HepG2 (cell line): ENCODE measurements around the gene UBE2H. TPM values are rescaled to one million over a fixed set of nuclear protein-coding genes. Genes with fewer than 3 reads are reported as not detected.

Source experiments
- AGO2 ChIP-seq: fragments of 200-400 bp; formaldehyde crosslinking; optimal IDR thresholded peaks from 2 replicates; pipeline ENCODE3; 2017; ENCODE audit warnings: mild to moderate bottlenecking, low read depth, low read length, moderate library complexity
- ATF7-NPFF ChIP-seq: sonication (generic); formaldehyde crosslinking; IDR thresholded peaks from 2 replicates; pipeline ENCODE4 v1.8.1; 2023; ENCODE audit warnings: mild to moderate bottlenecking, low read depth, missing genetic modification reagents, moderate library complexity
- CBFB ChIP-seq: sonication (generic); formaldehyde crosslinking; IDR thresholded peaks from 2 replicates; pipeline ENCODE4 v1.4.0; 2020; ENCODE audit warnings: missing genetic modification reagents
- ETV5 ChIP-seq: IDR thresholded peaks from 2 replicates; pipeline ENCODE4 v1.6.1; 2018; ENCODE audit warnings: missing biosample characterization, missing genetic modification reagents, inconsistent platforms, borderline replicate concordance
- HNF4G ChIP-seq, 2 experiments: sonication (generic) in 1 of 2; formaldehyde crosslinking in 1 of 2; IDR thresholded peaks; 2 replicates each; pipeline versions ENCODE4 v1.4.0 to v1.6.1; 2011 to 2020; ENCODE audit warnings: borderline replicate concordance in 2 of 2, low read depth in 2 of 2, mild to moderate bottlenecking in 2 of 2, low read length in 1 of 2, missing genetic modification reagents in 1 of 2, moderate library complexity in 1 of 2
- HNRNPUL1 ChIP-seq: fragments of 200-400 bp; formaldehyde crosslinking; IDR thresholded peaks from 2 replicates; pipeline ENCODE4 v1.6.1; 2017; ENCODE audit warnings: low read depth, mild to moderate bottlenecking, low read length, moderate library complexity
- NONO ChIP-seq, 2 experiments: fragments of 450-650 bp in 1 of 2; sonication (generic) in 1 of 2; formaldehyde crosslinking in 1 of 2; IDR thresholded peaks in 1 of 2; conservative IDR thresholded peaks in 1 of 2; 2 replicates each; pipeline versions ENCODE4 v1.6.1 to v1.8.0; 2017 to 2022; ENCODE audit warnings: mild to moderate bottlenecking in 1 of 2, missing genetic modification reagents in 1 of 2, moderate library complexity in 1 of 2
- NR2F2 ChIP-seq: IDR thresholded peaks from 2 replicates; pipeline ENCODE4 v1.6.1; 2012; ENCODE audit warnings: low read depth, inconsistent platforms, borderline replicate concordance
- NR2F6 ChIP-seq, 2 experiments: IDR thresholded peaks; 2 replicates each; pipeline ENCODE4 v1.6.1; 2016; ENCODE audit warnings: antibody characterized with exemption in 1 of 2, mild to moderate bottlenecking in 1 of 2
- POLR2AphosphoS2 ChIP-seq: IDR thresholded peaks from 2 replicates; pipeline ENCODE4 v1.6.1; 2011; ENCODE audit warnings: low read depth, low read length, improper control_type of control experiment
- TBL1XR1 ChIP-seq: fragments of 150-350 bp; IDR thresholded peaks from 2 replicates; pipeline ENCODE4 v1.6.1; 2014; ENCODE audit warnings: borderline replicate concordance, low read length; ENCODE audit not compliant: partially characterized antibody
- ZFP36L2 ChIP-seq: sonication (generic); formaldehyde crosslinking; IDR thresholded peaks from 2 replicates; pipeline ENCODE4 v1.4.0; 2020; ENCODE audit warnings: missing genetic modification reagents
- ZNF558 ChIP-seq: sonication (generic); formaldehyde crosslinking; IDR thresholded peaks from 2 replicates; pipeline ENCODE4 v1.9.0; 2022; ENCODE audit warnings: mild to moderate bottlenecking, missing genetic modification reagents, borderline replicate concordance
- ZNF567 ChIP-seq: sonication (generic); formaldehyde crosslinking; IDR thresholded peaks from 2 replicates; pipeline ENCODE4 v1.8.1; 2023; ENCODE audit warnings: mild to moderate bottlenecking, missing genetic modification reagents, borderline replicate concordance
- polyA plus RNA-seq, 8 experiments: library from polyadenylated mRNA; depleted of rRNA in 3 of 8; stranded (reverse) in 7 of 8; unstranded in 1 of 8; fragments of >200 nt; fragmentation: Illumina TruSeq in 4 of 8; extraction: Trizol in 4 of 8; gene quantifications; 2 replicates each; pipeline versions ENCODE4 v1.2.1 to v1.2.3, GENCODE V29; 2011 to 2016; ENCODE audit warnings: low read depth in 4 of 8, missing spikeins in 1 of 8, mixed read lengths in 1 of 8; ENCODE audit not compliant: insufficient read depth in 1 of 8
- total RNA-seq, 5 experiments: library from RNA; depleted of rRNA; stranded (reverse); fragments of >200 nt; fragmentation: Illumina TruSeq; extraction: Trizol; gene quantifications; 2 replicates each; pipeline ENCODE4 v1.2.3, GENCODE V29; 2016; ENCODE audit warnings: low read depth in 1 of 5
- TF ChIP-seq, protein P1 (sequence below): sonication (generic); formaldehyde crosslinking; conservative IDR thresholded peaks from 2 replicates; pipeline ENCODE4 v1.8.0; 2022; ENCODE audit warnings: missing genetic modification reagents
- TF ChIP-seq, protein P2 (sequence below): sonication (generic); formaldehyde crosslinking; IDR thresholded peaks from 2 replicates; pipeline ENCODE4 v1.4.0; 2020; ENCODE audit warnings: low read depth, mild to moderate bottlenecking, missing genetic modification reagents
- TF ChIP-seq, protein P3 (sequence below): IDR thresholded peaks from 2 replicates; pipeline ENCODE4 v1.6.1; 2016; ENCODE audit warnings: low read depth, control low read depth
- TF ChIP-seq, protein P4 (sequence below): sonication (generic); formaldehyde crosslinking; IDR thresholded peaks from 2 replicates; pipeline ENCODE4 v1.4.0; 2020; ENCODE audit warnings: missing genetic modification reagents

Gene UBE2H
- total and polyA plus RNA-seq, 2 of the 13 experiments (the other 11 are each of a cell fraction or from before 2014, with no cell fraction given): 15.5 to 40.1 TPM

DNA sequence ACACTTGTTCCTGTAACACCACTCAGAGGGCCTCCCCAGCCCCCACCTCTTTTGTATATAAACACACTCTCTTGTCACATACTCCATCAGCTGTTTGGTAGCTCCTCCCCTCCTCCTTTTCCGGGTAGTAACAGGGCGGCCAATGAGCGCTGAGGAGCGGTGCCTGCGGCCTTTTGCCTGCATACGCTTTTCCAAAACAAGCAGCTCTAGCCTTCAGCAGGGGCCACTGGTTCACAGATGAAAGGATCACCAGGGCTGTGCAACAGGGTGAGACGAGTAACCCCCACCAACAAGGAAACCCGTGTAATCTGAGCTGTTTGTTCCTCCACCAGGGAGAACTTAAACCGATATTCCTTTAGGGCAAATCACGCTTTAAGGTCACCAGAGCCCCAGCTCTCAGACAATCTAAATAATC lies 3.9 kb downstream of the UBE2H start (continued):
- TF ChIP-seq, protein P1, sequence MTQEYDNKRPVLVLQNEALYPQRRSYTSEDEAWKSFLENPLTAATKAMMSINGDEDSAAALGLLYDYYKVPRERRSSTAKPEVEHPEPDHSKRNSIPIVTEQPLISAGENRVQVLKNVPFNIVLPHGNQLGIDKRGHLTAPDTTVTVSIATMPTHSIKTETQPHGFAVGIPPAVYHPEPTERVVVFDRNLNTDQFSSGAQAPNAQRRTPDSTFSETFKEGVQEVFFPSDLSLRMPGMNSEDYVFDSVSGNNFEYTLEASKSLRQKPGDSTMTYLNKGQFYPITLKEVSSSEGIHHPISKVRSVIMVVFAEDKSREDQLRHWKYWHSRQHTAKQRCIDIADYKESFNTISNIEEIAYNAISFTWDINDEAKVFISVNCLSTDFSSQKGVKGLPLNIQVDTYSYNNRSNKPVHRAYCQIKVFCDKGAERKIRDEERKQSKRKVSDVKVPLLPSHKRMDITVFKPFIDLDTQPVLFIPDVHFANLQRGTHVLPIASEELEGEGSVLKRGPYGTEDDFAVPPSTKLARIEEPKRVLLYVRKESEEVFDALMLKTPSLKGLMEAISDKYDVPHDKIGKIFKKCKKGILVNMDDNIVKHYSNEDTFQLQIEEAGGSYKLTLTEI (CRISPR knock-in tag): no peak
- TF ChIP-seq NR2F2 (peak; percentile 69), ZNF567 (CRISPR knock-in tag) (no peak), NONO (IDR thresholded peaks at IDR 0.05) (no peak), NONO (CRISPR knock-in tag; conservative IDR thresholded peaks at IDR 0.05) (0 out of 2 replicates have a peak, but pooled peaks have one; percentile 51), POLR2AphosphoS2 (no peak), ZFP36L2 (CRISPR knock-in tag) (no peak), ETV5 (CRISPR knock-in tag) (peak; percentile 65; the same call in 1 of the 2 replicates), CBFB (CRISPR knock-in tag) (no peak), NR2F6 (IDR thresholded peaks at IDR 0.05) (peak; percentile 67; the same call in 1 of the 2 replicates), NR2F6 (CRISPR knock-in tag; IDR thresholded peaks at IDR 0.05) (peak; percentile 87), HNF4G (IDR thresholded peaks at IDR 0.05; ENCODE audit: borderline replicate concordance, low read depth, low read length) (no peak), HNF4G (CRISPR knock-in tag; IDR thresholded peaks at IDR 0.05; ENCODE audit: borderline replicate concordance, low read depth) (no peak), ZNF558 (CRISPR knock-in tag) (no peak), HNRNPUL1 (no peak), TBL1XR1 (peak; percentile 69), AGO2 (no peak), ATF7-NPFF (CRISPR knock-in tag) (no peak)
- TF ChIP-seq, protein P2, sequence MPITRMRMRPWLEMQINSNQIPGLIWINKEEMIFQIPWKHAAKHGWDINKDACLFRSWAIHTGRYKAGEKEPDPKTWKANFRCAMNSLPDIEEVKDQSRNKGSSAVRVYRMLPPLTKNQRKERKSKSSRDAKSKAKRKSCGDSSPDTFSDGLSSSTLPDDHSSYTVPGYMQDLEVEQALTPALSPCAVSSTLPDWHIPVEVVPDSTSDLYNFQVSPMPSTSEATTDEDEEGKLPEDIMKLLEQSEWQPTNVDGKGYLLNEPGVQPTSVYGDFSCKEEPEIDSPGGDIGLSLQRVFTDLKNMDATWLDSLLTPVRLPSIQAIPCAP (CRISPR knock-in tag): no peak
- TF ChIP-seq, protein P3, sequence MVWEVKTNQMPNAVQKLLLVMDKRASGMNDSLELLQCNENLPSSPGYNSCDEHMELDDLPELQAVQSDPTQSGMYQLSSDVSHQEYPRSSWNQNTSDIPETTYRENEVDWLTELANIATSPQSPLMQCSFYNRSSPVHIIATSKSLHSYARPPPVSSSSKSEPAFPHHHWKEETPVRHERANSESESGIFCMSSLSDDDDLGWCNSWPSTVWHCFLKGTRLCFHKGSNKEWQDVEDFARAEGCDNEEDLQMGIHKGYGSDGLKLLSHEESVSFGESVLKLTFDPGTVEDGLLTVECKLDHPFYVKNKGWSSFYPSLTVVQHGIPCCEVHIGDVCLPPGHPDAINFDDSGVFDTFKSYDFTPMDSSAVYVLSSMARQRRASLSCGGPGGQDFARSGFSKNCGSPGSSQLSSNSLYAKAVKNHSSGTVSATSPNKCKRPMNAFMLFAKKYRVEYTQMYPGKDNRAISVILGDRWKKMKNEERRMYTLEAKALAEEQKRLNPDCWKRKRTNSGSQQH (CRISPR knock-in tag): peak; percentile 54; the same call in 1 of the 2 replicates
- TF ChIP-seq, protein P4, sequence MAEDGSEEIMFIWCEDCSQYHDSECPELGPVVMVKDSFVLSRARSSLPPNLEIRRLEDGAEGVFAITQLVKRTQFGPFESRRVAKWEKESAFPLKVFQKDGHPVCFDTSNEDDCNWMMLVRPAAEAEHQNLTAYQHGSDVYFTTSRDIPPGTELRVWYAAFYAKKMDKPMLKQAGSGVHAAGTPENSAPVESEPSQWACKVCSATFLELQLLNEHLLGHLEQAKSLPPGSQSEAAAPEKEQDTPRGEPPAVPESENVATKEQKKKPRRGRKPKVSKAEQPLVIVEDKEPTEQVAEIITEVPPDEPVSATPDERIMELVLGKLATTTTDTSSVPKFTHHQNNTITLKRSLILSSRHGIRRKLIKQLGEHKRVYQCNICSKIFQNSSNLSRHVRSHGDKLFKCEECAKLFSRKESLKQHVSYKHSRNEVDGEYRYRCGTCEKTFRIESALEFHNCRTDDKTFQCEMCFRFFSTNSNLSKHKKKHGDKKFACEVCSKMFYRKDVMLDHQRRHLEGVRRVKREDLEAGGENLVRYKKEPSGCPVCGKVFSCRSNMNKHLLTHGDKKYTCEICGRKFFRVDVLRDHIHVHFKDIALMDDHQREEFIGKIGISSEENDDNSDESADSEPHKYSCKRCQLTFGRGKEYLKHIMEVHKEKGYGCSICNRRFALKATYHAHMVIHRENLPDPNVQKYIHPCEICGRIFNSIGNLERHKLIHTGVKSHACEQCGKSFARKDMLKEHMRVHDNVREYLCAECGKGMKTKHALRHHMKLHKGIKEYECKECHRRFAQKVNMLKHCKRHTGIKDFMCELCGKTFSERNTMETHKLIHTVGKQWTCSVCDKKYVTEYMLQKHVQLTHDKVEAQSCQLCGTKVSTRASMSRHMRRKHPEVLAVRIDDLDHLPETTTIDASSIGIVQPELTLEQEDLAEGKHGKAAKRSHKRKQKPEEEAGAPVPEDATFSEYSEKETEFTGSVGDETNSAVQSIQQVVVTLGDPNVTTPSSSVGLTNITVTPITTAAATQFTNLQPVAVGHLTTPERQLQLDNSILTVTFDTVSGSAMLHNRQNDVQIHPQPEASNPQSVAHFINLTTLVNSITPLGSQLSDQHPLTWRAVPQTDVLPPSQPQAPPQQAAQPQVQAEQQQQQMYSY (CRISPR knock-in tag): no peak
